ENCODE results near the gene DNAJC3. TPM values are rescaled to one million over a fixed set of nuclear protein-coding genes. Genes with fewer than 3 reads are reported as not detected.

DNAJC3 gene
- polyA plus RNA-seq, 1 of the 3 experiments (the other 2 are of a cell fraction): 5.8 TPM

GRCh38 chr13:95741584-95742563 lies 64.9 kb downstream of the DNAJC3 start:
- peaks cover 37% of the 10 kb centered on the region; the same call in 1 of the 2 replicates for H3K79me2 ChIP-seq (ENCODE audit: insufficient read depth)

More at GRCh38 chr13:95741584-95742563, 64.9 kb downstream of the DNAJC3 start:
- whole genome bisulfite sequencing (ENCODE audit: low lambda C conversion rate): 100% methylated on average over 3 of the region's 4 CpGs
- Histone ChIP-seq H3K27me3 (ENCODE audit: insufficient read depth) (no peaks in the 10 kb centered on the region), H2AFZ (ENCODE audit: low read depth) (no peak overlapping the region), H3K9ac (no peak overlapping the region), H3K9me2 (no peaks in the 10 kb centered on the region), H3K27ac (ENCODE audit: low read depth in 2 of 2, low read length in 1 of 2) (no peak overlapping the region), H3K4me2 (no peak overlapping the region), H3K36me3 (replicated peaks in 1 of 2; ENCODE audit: control insufficient read depth in 1 of 2, insufficient read depth in 2 of 2, low read length in 1 of 2) (no peaks in the 10 kb centered on the region), H3K9me3 (no peaks in the 10 kb centered on the region), H3F3A (replicated peaks; ENCODE audit: insufficient read depth) (no peaks in the 10 kb centered on the region), H3K4me3 (ENCODE audit: low read depth in 2 of 2, low read length in 1 of 2) (no peak overlapping the region), H3K4me1 (ENCODE audit: control insufficient read depth in 1 of 2, insufficient read depth in 2 of 2, low read depth in 1 of 2, low read length in 1 of 2) (no peaks in the 10 kb centered on the region), H4K20me1 (ENCODE audit: insufficient read depth) (peaks cover 4% of the 10 kb centered on the region; the same call in 1 of the 2 replicates)
- ChIA-PET POLR2A (interaction anchor here (0.6 kb wide), 1 partner anchor 10 kb away, joined by 4 read pairs; no protein-coding TSS in a partner anchor), CTCF (interaction anchor here (1.2 kb wide), 1 partner anchor 37 kb away, joined by 3 read pairs; no protein-coding TSS in a partner anchor)
- TF ChIP-seq YY1 (IDR thresholded peaks at IDR 0.05; ENCODE audit: low read depth): no peak
- TF ChIP-seq TEAD4 (IDR thresholded peaks at IDR 0.05; ENCODE audit: borderline replicate concordance, insufficient read depth): no peak
- TF ChIP-seq NFIC (IDR thresholded peaks at IDR 0.05; ENCODE audit: borderline replicate concordance): no peak
- no peak for TF ChIP-seq CHD2 (IDR thresholded peaks at IDR 0.05; ENCODE audit: low read length, partially characterized antibody)
- TF ChIP-seq JUND (IDR thresholded peaks at IDR 0.05): no peak
- TF ChIP-seq FOSL2 (IDR thresholded peaks at IDR 0.05; ENCODE audit: borderline replicate concordance, low read depth): no peak
- TF ChIP-seq TCF12 (IDR thresholded peaks at IDR 0.05): no peak
- TF ChIP-seq USF2 (IDR thresholded peaks at IDR 0.05; ENCODE audit: borderline replicate concordance, low read depth, low read length): no peak
- TF ChIP-seq RAD21 (IDR thresholded peaks at IDR 0.05; ENCODE audit: low read length): no peak
- TF ChIP-seq FOXJ3 (CRISPR knock-in tag; IDR thresholded peaks at IDR 0.05): no peak
- TF ChIP-seq EZH2phosphoT487 (IDR thresholded peaks at IDR 0.05; ENCODE audit: borderline replicate concordance, low read depth): no peak
- TF ChIP-seq RCOR1 (IDR thresholded peaks at IDR 0.05; ENCODE audit: low read length): no peak
- TF ChIP-seq ZBTB33 (IDR thresholded peaks at IDR 0.05; ENCODE audit: borderline replicate concordance, low read depth): no peak
- no peak for TF ChIP-seq RXRA (IDR thresholded peaks at IDR 0.05; ENCODE audit: borderline replicate concordance, low read depth)
- TF ChIP-seq MEF2A (IDR thresholded peaks at IDR 0.05; ENCODE audit: borderline replicate concordance, low read depth): no peak
- no peak for TF ChIP-seq TAF1 (IDR thresholded peaks at IDR 0.05; ENCODE audit: borderline replicate concordance, low read depth, low read length)
- DNase-seq: no peak
